NOMO-1 treated with dmso at 0.1 percent for 144 hours (cell line): ENCODE data around the gene GABRG3.

Source experiments
- DNase-seq: peaks from one replicate; lab custom pipeline; 2025; ENCODE audit not compliant: unreplicated experiment; lab: John Stamatoyannopoulos, UW

GABRG3 gene

DNA sequence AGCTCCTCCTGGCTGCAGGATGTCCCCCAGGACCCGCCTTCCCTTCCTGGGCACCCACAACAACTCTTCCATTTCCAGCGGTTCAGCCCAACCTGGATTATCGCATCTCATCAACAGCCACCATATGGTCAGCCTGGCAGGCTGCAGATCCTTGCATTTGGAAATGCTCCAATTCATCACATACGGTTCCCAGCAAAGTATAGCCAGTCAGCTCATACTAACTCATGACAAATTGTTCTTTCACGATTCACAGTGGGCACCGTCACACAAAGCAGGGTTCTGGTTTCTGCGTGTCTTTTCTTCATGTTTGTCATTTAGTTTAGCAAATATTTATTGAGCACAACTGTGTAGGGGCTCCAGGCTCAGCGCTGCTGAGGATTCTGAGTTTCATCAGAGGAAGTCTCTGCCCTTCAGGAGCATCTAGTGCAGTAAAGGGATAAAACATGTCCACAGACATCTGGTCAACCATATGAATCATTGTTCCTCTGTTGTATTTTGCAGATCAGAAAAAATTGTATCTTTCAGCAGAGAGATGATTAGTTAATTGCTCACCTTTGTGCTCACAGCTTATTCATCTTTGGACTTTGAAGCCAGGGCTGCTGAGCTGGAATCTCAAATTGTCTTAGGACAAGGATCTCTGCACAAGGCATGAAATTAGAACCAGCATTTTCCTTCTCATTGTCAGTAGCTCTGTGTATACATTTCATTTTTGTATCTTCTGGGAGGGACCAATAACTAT is 125.1 kb downstream of the GABRG3 start:
- no peak for DNase-seq

DNA sequence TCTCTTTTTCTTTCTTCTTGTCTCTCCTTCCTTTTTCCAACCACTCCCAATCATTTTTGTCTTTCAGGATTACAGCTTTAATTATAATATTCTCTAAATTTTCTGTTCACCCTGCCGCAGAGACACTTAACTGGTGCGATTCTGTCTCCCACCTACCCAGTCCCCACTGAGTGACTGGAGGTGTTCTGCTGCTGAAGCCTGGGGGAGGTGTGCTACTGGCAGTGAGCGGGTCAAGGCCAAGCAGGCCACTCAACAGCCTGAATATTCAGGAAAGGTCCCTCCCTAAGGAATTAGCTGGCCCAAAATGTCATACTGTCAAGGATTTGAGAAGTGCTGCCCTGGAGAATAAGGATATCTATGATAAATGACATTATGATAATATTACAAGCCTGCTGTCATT is 126.5 kb downstream of the GABRG3 start:
- no peak for DNase-seq

DNA sequence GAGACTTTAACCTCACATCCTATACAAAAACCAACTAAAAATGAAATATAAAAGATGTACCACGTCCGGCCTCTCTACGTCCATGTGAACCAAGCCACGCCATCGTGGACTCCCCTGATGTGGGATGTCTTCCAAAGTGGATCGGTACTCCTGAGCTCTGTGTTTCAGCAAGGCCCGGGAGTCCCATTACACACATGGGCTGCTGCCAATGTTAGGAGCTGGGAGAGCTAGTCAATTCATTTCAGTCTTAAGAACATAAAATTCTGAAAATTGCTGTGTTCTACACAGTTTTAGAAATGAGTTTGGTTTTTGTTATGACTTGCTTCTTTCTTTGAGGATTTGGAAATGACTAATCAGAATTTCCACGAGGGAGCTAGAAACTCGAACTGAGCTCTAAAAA is 131.0 kb downstream of the GABRG3 start:
- no peak for DNase-seq

DNA sequence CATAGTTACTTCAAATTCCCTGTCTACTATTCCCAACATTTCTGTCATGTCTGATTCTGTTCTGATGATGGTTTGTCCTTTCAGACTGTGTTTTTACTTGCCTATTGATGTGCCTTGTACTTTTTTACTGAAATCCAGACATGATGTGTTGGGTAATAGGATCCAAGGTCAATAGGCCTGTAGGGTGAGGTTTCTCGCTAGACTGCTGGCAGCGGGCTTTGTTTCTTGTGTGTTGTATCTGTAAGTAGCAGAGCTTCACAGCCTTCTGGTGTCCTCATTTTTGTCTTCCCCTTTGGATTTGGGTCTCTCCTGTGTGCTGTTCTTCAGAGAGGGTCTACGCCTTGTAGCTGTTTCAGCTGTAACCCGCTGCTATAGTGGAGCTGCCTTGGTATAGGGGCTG is 140.3 kb downstream of the GABRG3 start:
- DNase-seq: no peak

DNA sequence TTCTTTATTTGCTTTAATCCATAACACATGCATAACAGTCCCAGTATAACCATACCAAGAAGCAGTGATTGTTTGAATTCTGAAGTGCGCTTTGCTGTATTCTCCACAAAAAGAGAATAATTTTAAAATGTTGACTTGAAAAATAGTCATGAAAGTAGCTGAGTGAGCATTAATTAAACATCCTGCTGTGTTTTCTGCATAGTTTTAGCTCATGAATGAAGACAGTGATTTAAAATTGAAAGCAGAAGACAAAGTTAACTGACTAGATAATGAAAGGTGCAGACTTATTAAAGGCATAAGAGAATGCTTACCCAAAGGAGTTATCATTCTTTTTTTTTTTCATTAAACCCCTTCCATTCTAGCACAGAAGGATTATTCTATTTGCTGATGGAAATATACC is 143.5 kb downstream of the GABRG3 start:
- no peak for DNase-seq

DNA sequence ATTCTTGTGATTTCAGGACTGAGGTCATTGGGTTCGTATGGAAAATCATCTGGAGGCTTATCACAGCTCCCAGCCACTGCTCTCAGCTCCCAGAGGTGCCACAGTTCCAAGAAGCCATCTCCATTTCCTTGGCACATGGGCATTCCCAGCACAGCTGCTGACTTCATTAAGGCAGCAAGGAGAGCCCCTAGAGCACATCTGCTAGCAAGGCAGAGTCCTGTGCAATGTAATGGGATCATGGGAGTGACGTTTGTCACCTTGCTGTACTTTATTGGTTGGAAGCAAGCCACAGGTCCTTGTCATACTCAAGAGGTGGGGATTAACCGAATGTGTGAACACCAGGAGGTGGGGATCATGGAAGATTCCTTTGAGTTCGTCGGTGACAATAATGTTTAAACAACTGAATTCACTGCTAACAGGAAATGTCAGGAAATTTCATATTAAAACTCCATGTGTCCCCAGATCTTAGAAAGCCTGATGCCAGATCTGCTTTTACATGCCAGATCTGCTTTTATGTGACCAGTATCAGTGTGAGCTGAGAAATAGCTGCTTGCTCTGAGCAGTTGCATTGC is 148.8 kb downstream of the GABRG3 start:
- no peak for DNase-seq

DNA sequence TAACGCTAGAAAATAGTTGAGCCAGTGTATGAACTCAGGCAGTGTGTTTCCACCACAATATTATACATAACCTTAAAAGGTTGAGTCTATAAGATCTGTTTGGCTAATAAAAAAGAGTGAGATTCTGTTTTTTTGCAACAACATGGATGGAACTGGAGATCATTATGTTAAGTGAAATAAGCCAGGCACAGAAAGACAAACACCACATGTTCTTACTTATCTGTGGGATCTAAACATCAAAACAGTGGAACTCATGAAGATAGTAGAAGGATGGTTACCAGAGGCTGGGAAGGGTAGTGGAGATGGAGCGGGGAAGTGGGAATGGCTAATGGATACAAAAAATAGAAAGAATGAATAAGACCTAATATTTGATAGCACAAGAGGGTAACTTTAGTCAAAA is 150.7 kb downstream of the GABRG3 start:
- DNase-seq: no peak

DNA sequence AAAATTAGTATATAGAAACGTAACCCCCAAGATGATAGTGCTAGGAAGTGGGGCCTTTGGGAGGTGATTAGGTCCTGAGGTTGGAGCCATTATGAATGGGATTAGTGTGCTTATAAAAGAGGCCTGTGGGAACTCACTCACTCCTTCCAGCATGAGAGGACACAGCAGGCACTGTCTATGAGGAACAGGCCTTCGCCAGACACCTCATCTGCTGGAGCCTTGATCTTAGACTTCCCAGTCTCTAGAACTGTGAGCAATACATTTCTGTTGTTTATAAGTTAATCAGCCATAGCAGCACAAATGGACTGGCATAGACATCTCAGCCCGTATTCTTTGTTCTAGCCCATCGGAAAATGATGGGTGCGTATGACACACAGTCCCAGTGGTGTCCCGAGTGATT is 152.3 kb downstream of the GABRG3 start:
- DNase-seq: no peak

DNA sequence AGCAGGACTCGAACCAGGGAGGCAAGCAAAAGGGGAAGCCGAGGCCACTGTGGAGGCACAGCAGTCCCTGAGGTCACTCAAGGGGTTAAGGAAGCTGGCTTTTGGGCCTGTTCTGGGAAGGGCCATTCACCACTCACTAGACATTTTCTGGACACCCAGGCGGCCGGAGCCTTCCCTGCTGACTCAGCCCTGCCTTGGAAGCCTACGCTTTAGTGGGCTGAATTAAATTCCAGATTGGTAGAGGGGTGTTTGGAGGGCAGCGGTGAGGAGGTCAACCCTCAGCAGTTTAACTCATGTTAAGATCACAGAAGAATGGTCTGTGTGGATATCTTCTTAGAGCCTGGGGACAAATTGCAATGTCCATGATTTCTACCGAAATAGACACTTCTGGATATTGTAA is 152.8 kb downstream of the GABRG3 start:
- DNase-seq: no peak

DNA sequence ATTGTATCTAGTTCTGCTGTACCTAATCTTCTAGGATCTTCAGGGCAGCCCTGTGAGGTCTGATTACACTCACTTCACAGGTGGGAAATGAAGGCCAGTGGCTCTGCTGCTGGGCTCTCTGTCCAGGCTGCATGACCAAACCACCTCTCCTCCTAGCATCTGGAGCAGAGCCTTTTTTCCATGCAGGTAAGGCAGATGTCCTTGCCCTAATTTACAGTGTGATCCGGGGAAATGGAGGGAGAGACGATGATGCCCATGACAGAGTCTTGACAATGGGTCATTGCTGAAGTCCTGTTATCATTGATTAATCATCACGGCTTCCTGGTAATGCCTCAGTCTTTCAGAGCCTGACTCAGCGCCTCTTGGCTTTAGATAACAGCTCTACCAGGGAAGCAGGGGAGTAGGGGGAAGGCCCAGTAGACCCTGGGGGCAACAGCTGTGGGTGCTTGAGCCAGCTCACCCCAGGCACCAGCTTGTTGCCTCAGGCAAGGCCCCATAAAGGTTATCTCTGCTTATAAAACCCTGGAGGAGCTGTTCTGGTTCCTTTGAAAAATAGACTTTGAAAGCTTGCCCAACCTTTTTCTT is 153.4 kb downstream of the GABRG3 start:
- DNase-seq: no peak

DNA sequence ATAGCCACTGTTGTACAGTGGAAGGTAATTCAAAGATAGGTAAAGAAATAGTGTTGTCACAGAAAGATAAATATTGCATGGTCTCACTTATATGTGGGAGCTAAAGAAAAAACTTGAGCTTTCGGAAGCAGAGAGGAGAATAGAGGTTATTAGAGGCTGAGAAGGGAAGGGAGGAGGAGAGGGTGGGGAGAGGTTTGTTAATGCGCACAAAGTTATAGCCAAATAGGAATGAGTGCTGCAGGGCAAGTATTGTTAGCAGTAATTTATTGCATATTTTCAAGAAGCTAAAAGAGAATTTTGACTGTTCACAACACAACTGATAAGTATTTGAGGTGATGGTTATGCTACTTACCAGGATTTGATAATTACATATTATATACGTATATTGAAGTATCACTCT is 154.2 kb downstream of the GABRG3 start:
- no peak for DNase-seq

DNA sequence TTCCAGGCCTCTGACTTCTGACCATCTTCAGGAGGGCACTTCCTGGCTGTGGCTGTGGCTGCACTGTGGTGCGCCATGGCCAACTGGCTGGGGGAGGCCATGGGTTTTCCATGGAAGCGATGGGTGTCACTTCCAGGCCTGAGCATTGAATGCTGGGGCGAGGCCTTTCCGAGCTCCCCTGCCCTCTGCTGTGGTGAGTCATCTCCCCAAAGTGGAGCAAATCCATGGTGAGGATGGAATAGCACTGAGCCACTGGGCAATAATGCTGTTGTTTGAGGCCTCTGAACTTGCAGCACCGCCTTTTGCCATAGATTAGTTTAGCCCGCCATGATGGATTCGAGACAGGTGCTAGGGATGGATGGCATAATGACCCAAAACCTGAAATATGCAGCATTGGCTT is 155.5 kb downstream of the GABRG3 start:
- DNase-seq: no peak

DNA sequence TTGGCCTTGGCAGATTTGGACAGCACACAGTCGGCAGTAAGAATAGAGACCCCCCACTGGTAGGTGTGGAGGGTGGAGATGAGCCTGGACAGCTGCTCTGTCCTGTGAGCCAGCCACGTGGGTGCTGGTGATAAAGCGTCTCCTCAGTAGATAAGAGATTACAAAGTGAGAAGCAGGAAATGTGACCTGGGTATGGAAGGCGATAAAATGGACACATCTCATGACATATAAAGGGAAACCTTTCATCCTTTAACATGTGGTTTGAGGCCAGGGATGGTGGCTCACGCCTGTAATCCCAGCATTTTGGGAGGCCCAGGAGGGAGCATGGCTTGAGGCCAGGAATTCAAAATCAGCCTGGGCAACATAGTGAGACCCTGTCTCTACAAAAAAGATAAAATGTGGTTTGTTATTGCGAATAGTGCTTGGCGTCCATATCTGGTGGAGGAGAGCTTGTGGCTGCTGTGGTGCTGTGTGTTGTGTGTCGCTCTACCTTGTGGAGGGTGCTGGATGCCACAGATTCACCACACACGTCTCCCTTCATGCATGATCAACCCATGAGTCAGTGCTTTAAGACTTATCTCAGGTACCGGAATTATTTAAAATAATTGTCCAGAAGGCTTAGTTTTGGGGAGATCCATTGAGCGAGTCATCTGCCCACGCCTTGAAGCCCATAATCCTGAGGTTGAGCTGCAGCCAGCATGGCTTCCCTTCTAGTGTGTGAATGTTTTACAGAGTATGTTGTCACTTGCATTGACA is 157.0 kb downstream of the GABRG3 start:
- DNase-seq: no peak

DNA sequence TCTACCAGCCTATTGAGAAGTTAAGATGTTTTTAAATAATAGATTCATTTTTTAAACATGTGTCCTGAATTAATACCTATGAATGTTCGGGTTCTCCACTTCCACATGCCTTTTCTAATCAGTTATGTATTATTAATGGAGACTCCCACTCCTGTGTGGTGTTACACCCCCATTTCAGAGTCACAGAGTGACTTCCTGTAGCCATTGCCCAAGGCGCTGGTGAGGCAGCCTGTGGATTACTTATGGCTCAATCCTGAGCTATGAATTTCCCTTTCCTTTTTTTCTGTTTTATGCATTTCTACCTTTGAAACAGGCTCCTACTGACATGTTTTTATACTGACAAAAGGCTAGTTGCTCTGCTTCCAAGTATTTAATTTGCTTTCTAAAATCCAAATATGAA is 162.3 kb downstream of the GABRG3 start:
- no peak for DNase-seq

DNA sequence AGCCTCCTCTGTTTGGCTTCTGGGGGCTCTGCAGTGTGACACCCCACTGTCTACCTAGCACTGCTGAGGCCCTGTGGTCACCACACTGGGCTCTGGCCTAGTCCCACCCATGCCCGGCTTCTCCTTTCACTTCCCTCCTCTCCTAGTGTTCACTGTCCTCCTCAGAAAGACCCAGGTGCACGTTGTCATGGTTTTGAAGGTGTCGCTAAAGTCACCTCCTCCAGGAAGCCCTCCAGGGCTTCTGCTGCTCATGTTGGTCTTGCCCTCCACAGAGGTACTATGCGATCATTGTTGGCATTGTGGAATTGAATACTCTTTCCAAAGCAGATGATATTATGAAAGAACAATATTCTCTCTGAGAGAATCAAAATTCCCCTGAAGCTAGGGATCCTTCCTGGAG is 163.5 kb downstream of the GABRG3 start:
- DNase-seq: no peak

DNA sequence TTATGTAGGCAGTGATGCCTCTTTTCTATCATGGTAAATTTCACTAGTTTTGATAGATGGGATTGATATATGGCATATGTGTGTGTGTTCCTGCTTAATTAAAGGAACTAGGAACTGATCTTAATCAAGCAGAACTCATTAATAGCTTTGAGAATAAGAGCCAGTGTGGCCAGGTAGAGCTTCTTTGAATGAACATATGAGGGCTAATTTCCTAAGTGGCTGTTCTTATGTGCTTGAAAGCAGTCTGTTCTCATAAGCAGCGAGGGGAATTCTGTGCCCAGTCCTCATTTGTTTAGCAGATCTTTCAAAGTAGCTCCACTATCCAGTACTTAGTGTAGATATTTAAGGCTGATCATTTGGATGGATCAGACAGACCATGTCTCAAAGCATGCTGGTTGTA is 164.2 kb downstream of the GABRG3 start:
- no peak for DNase-seq

DNA sequence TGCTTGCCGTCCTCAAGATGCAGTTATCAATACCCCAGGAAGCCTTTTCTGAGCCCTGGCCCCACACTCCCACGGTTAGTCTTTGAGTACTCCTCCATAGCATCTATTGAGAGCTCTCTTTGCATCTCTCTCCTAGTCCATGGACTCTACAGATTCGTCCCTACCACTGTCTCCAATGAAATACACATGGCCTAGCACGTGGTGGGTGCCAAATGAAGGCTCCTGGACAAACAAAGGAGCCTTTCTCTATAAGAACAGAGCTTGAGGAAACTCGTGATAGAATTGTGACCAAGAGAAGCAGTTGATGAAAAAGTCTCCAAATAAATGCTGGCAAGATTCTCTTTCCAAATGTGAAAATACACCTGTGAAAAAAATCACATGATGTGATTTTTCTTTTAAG is 166.1 kb downstream of the GABRG3 start:
- DNase-seq: no peak

DNA sequence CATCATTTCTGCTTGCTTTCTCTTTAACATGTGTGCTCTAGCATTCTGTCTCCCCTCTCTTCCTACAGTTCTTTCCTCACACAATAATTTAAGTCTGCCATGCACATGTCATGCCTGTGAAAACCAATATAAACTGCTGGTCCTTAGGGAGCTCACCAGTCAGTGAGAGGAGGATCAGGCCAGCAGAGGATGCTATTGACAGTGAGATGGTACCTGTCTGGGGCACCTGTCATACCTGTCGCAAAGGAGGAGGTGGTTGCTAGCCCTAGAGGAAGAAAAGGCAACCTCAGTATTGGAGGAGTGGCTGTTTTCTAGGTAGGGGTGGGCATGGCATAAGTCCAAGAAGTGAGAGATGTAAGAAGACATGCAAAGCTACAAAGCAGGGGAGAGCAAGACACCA is 194.6 kb downstream of the GABRG3 start:
- DNase-seq: no peak

DNA sequence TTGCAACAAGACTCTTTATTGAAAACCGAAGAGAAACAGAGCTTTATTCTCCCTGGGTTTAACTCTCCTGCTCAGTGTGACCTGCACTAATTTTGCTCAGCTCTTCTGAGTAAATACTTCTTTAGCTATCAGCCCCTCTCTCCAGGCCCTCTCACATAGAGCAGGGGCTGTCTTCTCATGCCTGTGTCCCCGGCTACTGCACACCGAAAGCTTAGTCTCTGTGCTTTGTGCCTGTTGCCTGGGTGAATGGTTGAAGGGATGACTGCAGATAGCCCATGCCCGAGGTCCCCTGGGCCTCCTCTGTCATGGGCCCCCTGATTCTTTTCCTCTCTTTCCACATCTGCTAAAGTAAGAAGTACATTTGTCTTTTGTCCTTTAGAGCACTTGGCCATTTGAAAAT is 195.9 kb downstream of the GABRG3 start:
- DNase-seq: no peak

DNA sequence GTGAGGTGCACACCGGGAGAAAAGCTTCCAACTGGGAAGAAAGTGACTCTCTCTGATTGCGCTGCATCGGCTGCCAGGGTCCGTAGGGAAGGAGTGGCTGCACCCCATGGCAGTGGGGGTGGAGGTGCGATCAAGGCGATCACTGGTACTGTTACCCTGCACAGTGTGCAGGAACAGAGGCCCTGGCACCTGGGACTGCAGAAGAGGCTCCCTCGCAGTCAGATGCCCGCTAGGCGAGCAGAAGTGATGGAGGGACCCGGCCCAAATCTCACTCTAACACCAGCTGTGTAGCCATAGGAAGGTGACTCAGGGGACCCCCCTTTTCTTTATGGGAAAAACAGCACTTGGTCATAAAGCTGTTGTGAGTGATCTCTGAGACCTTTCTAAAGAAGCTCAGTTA is 196.8 kb downstream of the GABRG3 start:
- DNase-seq: no peak

DNA sequence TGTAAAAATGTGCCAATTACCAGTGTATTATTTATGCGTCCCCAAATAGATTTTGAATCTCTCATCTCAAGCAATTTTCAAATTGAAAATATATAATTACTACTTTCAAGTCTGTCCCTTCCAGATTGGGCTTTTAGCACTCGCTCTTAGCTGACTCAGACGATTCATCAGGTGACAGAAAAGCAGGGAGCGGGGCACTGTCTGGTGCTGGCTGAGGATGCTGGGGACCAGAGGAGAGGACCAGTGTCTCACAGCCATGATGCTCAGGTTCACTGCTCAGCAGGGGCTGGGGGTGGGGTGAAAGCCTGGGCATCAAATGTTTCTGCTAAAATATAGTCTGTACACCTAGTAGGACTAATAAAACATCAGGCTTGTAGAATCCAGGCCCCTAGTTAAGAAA is 199.9 kb downstream of the GABRG3 start:
- DNase-seq: no peak

DNA sequence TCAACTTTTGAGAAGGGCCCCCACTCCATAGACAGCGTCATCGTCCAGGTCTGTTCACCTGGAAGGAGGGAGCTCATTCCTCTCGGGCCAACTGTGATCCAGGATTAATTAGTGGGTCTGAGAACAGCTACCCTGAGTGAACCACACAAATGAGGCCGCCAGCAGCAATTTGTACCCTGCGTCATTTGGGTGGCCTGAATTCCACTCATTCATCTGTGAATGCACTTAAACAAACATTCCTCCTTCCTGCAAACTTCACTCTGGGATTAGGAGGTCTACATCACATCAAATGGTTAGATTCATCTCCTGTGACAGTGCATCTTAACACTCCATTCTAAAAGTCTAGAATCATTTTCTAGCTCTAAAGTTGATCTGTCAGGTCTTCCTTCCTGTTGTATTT is 201.8 kb downstream of the GABRG3 start:
- no peak for DNase-seq
